ENCODE data around the gene CTXN2.

The CTXN2 gene

DNA sequence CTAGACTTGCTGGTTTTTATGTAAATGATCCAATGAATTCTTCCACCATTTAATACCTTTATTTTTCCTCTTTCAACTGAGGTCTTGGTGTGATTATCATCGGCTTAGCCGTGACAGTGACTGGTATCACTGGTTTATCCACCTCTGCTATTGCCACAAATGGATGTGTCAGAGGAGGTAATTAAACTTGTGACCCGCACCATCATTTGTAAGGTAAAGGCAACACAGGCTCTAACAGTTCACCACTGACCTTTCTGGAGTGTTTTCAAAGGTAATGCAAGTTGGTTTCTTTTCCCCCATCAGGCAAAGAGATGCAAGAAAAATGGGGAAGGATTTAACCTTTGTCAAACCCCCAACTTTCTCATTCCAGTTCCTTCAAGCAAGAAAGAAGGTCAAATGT is 34.3 kb downstream of the CTXN2 start:
- Histone ChIP-seq H3K79me2 (ENCODE audit: low read length) (no peaks in the 10 kb centered on the region), H3K4me2 (ENCODE audit: low read depth, low read length) (no peak overlapping the region), H3K36me3 (replicated peaks; ENCODE audit: insufficient read depth, low read length) (no peaks in the 10 kb centered on the region), H3K9ac (ENCODE audit: low read length) (no peak overlapping the region), H4K20me1 (ENCODE audit: insufficient read depth, low read length) (no peaks in the 10 kb centered on the region), H3F3A (ENCODE audit: insufficient read depth, low read length) (no peaks in the 10 kb centered on the region), H3K4me3 (ENCODE audit: low read length) (no peak overlapping the region), H3K9me2 (replicated peaks; ENCODE audit: insufficient read depth, low read length) (no peaks in the 10 kb centered on the region), H3K27me3 (replicated peaks; ENCODE audit: insufficient read depth, low read length) (no peaks in the 10 kb centered on the region), H2AFZ (ENCODE audit: low read length) (no peak overlapping the region), H3K9me3 (replicated peaks; ENCODE audit: insufficient read depth, low read length) (no peaks in the 10 kb centered on the region), H3K27ac (ENCODE audit: low read length) (no peak overlapping the region), H3K4me1 (ENCODE audit: low read length) (no peaks in the 10 kb centered on the region)
- no peak for DNase-seq
- no peak for TF ChIP-seq EZH2 (optimal IDR thresholded peaks at IDR 0.05; ENCODE audit: low read depth, low read length)
- TF ChIP-seq, protein P1, sequence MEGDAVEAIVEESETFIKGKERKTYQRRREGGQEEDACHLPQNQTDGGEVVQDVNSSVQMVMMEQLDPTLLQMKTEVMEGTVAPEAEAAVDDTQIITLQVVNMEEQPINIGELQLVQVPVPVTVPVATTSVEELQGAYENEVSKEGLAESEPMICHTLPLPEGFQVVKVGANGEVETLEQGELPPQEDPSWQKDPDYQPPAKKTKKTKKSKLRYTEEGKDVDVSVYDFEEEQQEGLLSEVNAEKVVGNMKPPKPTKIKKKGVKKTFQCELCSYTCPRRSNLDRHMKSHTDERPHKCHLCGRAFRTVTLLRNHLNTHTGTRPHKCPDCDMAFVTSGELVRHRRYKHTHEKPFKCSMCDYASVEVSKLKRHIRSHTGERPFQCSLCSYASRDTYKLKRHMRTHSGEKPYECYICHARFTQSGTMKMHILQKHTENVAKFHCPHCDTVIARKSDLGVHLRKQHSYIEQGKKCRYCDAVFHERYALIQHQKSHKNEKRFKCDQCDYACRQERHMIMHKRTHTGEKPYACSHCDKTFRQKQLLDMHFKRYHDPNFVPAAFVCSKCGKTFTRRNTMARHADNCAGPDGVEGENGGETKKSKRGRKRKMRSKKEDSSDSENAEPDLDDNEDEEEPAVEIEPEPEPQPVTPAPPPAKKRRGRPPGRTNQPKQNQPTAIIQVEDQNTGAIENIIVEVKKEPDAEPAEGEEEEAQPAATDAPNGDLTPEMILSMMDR (IDR thresholded peaks at IDR 0.05; ENCODE audit: low read length) = no peak
- no peak for TF ChIP-seq EZH2phosphoT487 (IDR thresholded peaks at IDR 0.05; ENCODE audit: low read length)

DNA sequence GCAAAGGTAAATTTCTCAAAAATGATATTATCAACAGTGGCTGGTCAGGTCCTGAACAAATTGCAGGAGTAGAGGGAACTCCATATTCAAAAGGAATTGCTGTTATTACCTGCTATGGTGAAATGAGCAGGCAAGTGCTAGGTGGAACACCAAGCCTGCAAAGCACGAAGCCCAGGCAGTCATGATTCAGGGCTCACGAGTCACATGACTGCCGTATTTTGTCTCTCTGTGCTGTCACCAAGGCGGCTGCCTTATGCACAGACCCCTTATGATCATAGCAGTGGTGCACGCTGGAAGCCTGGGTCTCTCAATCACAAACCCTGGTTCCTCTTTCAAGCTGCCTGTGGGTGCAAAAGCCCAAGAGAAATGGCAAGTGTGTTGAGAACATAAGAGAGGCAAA is 39.0 kb downstream of the CTXN2 start:
- TF ChIP-seq EZH2 (optimal IDR thresholded peaks at IDR 0.05; ENCODE audit: low read depth, low read length) (no peak), EZH2phosphoT487 (IDR thresholded peaks at IDR 0.05; ENCODE audit: low read length) (no peak)
- TF ChIP-seq, protein P1 (IDR thresholded peaks at IDR 0.05; ENCODE audit: low read length) = no peak
- Histone ChIP-seq H3K9ac (ENCODE audit: low read length) (no peak overlapping the region), H3K9me3 (replicated peaks; ENCODE audit: insufficient read depth, low read length) (no peaks in the 10 kb centered on the region), H2AFZ (ENCODE audit: low read length) (no peak overlapping the region), H3K79me2 (ENCODE audit: low read length) (no peaks in the 10 kb centered on the region), H3K36me3 (replicated peaks; ENCODE audit: insufficient read depth, low read length) (no peaks in the 10 kb centered on the region), H4K20me1 (ENCODE audit: insufficient read depth, low read length) (no peaks in the 10 kb centered on the region), H3K27me3 (replicated peaks; ENCODE audit: insufficient read depth, low read length) (no peaks in the 10 kb centered on the region), H3K4me1 (ENCODE audit: low read length) (no peaks in the 10 kb centered on the region), H3K9me2 (replicated peaks; ENCODE audit: insufficient read depth, low read length) (no peaks in the 10 kb centered on the region), H3K27ac (ENCODE audit: low read length) (no peak overlapping the region), H3K4me3 (ENCODE audit: low read length) (no peak overlapping the region), H3K4me2 (ENCODE audit: low read depth, low read length) (no peak overlapping the region), H3F3A (ENCODE audit: insufficient read depth, low read length) (no peaks in the 10 kb centered on the region)
- DNase-seq = no peak

- Histone ChIP-seq H4K20me1 (ENCODE audit: insufficient read depth, low read length) (no peaks in the 10 kb centered on the region), H3F3A (ENCODE audit: insufficient read depth, low read length) (no peaks in the 10 kb centered on the region), H3K9me2 (replicated peaks; ENCODE audit: insufficient read depth, low read length) (no peaks in the 10 kb centered on the region), H3K9ac (ENCODE audit: low read length) (no peak overlapping the region), H2AFZ (ENCODE audit: low read length) (no peak overlapping the region), H3K27me3 (replicated peaks; ENCODE audit: insufficient read depth, low read length) (no peaks in the 10 kb centered on the region), H3K36me3 (replicated peaks; ENCODE audit: insufficient read depth, low read length) (no peaks in the 10 kb centered on the region), H3K79me2 (ENCODE audit: low read length) (no peaks in the 10 kb centered on the region), H3K4me2 (ENCODE audit: low read depth, low read length) (no peak overlapping the region), H3K9me3 (replicated peaks; ENCODE audit: insufficient read depth, low read length) (no peaks in the 10 kb centered on the region), H3K4me3 (ENCODE audit: low read length) (no peak overlapping the region), H3K27ac (ENCODE audit: low read length) (no peak overlapping the region), H3K4me1 (ENCODE audit: low read length) (no peaks in the 10 kb centered on the region)
- TF ChIP-seq EZH2phosphoT487 (IDR thresholded peaks at IDR 0.05; ENCODE audit: low read length) = no peak
- no peak for TF ChIP-seq EZH2 (optimal IDR thresholded peaks at IDR 0.05; ENCODE audit: low read depth, low read length)
- TF ChIP-seq, protein P1 (IDR thresholded peaks at IDR 0.05; ENCODE audit: low read length) = no peak
- DNase-seq = no peak
Measured at GRCh38 chr15:48233246-48233645, 41.8 kb downstream of the CTXN2 start.

Measured in MM.1S (cell line).